ENCODE results near the gene WDR46. TPM values are rescaled to one million over a fixed set of nuclear protein-coding genes. Genes with fewer than 3 reads are reported as not detected.

The WDR46 gene
- polyA plus RNA-seq, 2 of the 4 experiments (the other 2 are of a cell fraction): 35.1 to 88.4 TPM

DNA sequence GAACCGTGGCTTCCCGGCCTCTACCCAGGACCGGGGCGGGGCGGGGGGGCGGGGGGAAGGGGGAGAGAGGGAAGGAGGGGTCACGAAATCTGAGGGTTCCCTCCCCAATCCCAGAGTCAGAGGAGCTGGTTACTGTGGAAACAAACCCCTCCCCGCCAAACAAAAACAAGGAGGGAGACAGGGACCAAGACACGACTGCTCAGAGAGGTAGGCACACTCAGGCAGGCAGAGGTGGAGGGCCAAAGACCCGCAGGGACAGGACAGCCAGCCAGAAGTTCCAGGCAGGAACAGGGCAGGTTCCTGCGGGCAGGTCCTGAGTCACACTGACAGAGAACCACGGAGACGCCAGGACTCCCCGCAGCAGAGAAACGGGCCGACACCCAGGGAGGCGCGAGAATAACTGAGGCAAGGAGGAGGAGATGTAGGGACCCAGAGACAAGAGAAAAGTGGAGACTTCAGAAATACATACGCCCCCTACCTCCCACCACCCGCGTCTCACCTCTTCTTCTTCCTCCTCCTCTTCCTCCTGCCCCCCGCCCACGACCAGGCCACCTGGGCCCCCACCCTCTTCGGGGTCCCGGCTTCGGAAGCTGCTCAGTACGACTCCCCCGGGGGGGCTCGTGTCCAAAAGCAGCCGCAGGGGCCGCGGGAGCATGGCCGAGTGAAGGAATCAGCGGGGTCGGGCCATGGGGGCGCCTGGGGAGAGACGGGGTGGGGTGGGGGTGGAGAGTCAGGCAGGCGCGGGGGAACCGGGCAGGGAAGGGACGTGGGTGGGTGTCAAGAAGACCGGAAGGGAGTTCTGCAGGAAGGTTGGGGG lies 9.1 kb upstream of the WDR46 start:
- TF ChIP-seq PHF8 (IDR thresholded peaks at IDR 0.05; ENCODE audit: borderline replicate concordance, low read depth) (no peak), CBX2 (IDR thresholded peaks at IDR 0.05; ENCODE audit: borderline replicate concordance, low read depth) (no peak)
- Histone ChIP-seq H3K4me3 (peak overlapping the region; percentile 53), H3K4me1 (peaks cover 4% of the 10 kb centered on the region; the same call in 1 of the 3 replicates), H3K9me3 (no peaks in the 10 kb centered on the region), H3K4me2 (peak overlapping the region; percentile 86), H3K27ac (peak overlapping the region; percentile 72 to 98)
- POLR2A ChIA-PET: interaction anchor here (0.7 to 1.6 kb wide), 5 partner anchors 9 to 27 kb away, joined by 3 to 20 read pairs (median 4); partner anchors contain the start of genes B3GALT4, PFDN6, RPS18 and VPS52
- no peak for FAIRE-seq
- DNase-seq (ENCODE audit: low read depth in 1 of 2, low spot score in 1 of 2): peak; percentile 76 to 81
- WGBS (ENCODE audit: missing lambda C conversion rate): 3% methylated on average over 16 of the region's 42 CpGs
- peak; percentile 54 to 75 for ATAC-seq
- CTCF ChIA-PET: interaction anchor here (1.3 to 3.8 kb wide), 4 partner anchors 9 to 17 kb away, joined by 3 to 40 read pairs (median 12); partner anchors contain the start of genes PFDN6, TAPBP and WDR46

GRCh38 chr6:33297406-33297955 lies 8.4 kb upstream of the WDR46 start:
- ATAC-seq: peak; percentile 2 to 6; a peak in 3 of 6 replicates
- WGBS (ENCODE audit: missing lambda C conversion rate): 64% methylated on average over 12 of the region's 16 CpGs
- ChIA-PET CTCF (interaction anchor here (0.6 to 3.1 kb wide), 4 partner anchors 8 to 414 kb away, joined by 3 to 12 read pairs (median 3); partner anchors contain the start of genes PFDN6 and WDR46), POLR2A (interaction anchor here (1.1 to 1.6 kb wide), 3 partner anchors 20 to 26 kb away, joined by 4 to 10 read pairs (median 4); partner anchors contain the start of genes B3GALT4, RPS18, VPS52 and ZBTB22)
- Histone ChIP-seq H3K4me1 (peaks cover 4% of the 10 kb centered on the region; the same call in 1 of the 3 replicates), H3K4me2 (peak overlapping the region; percentile 86), H3K4me3 (peak overlapping the region; percentile 53), H3K9me3 (no peaks in the 10 kb centered on the region), H3K27ac (peak overlapping the region; percentile 72 to 98; a peak in 5 of 6 replicates)
- no peak for FAIRE-seq
- TF ChIP-seq USF2 (IDR thresholded peaks at IDR 0.05): peak; percentile 69
- TF ChIP-seq JUNB (IDR thresholded peaks at IDR 0.05): no peak
- DNase-seq (ENCODE audit: low read depth in 1 of 2, low spot score in 1 of 2): no peak

- no peak for TF ChIP-seq SREBF2 (IDR thresholded peaks at IDR 0.05)
- peak; percentile 76 for TF ChIP-seq ZFP36 (IDR thresholded peaks at IDR 0.05; ENCODE audit: borderline replicate concordance, partially characterized antibody)
- 0 out of 2 replicates have a peak, but pooled peaks have one; percentile 32 for TF ChIP-seq KDM1A (IDR thresholded peaks at IDR 0.05; ENCODE audit: low read depth)
- H3K27ac ChIP-seq: peak overlapping the region in 1 of 2 experiments; percentile 98; a peak in 3 of 6 replicates
- CTCF ChIA-PET: interaction anchor here (0.6 to 3.1 kb wide), 6 partner anchors 8 to 414 kb away, joined by 3 to 12 read pairs (median 3); partner anchors contain the start of genes PFDN6, WDR46 and ZBTB22
- peak overlapping the region; percentile 86 for H3K4me2 ChIP-seq
- H3K9me3 ChIP-seq: no peaks in the 10 kb centered on the region
- FAIRE-seq (no peak), ATAC-seq (no peak), DNase-seq (ENCODE audit: low read depth in 1 of 2, low spot score in 1 of 2) (no peak)
- no peak overlapping the region for H3K4me3 ChIP-seq
- 87% methylated on average over 8 of the region's 12 CpGs for WGBS (ENCODE audit: missing lambda C conversion rate)
- POLR2A ChIA-PET: interaction anchor here (1.1 to 1.6 kb wide), 3 partner anchors 20 to 25 kb away, joined by 4 to 10 read pairs (median 4); partner anchors contain the start of genes B3GALT4, RPS18, VPS52 and ZBTB22
- peaks cover 4% of the 10 kb centered on the region; the same call in 1 of the 3 replicates for H3K4me1 ChIP-seq
Measured at GRCh38 chr6:33296797-33297405, 7.9 kb upstream of the WDR46 start.

DNA sequence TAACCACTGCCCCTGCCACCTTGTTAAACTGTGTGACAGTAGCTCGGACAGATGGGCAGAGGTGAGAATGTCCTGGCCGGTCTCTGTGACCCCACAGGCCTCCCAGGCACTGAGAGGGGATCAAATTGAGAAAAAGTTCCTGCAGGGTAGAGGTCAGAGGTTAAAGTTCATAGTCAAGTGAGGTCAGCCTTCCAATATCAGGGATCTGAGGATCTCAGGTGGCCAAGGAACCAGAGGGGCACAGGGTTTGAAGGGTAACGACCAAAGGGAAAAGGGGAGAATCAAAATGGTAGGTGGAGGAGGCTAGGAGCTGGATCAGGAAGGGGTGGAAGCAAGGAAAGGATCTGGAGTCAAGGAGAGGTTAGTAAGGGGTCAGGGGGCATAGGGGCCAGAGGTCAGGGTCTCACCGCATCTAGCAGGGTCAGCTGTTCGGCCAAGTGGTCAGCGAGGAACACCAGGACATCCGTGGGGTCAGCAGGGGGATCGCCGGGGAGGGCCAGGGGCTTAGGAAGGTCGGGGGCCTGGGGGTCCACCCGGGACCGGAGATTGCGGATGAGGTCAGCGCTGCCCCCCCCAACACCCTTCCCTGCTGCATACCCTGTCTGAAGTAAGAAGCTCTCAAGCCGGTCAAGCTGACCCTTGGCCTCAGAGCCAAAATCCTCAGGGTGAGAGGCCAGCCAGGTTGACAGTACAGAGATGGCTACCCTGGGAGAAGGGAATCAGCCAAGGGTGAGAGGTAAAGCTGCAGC lies 6.8 kb upstream of the WDR46 start:
- DNase-seq (ENCODE audit: low read depth in 1 of 2, low spot score in 1 of 2) (no peak), ATAC-seq (no peak), FAIRE-seq (no peak)
- ChIA-PET POLR2A (no interaction called here), CTCF (interaction anchor here (0.8 to 3.1 kb wide), 3 partner anchors 14 to 22 kb away, joined by 3 to 12 read pairs (median 4); partner anchors contain the start of gene ZBTB22)
- Histone ChIP-seq H3K27ac (no peak overlapping the region), H3K9me3 (no peaks in the 10 kb centered on the region), H3K4me1 (peaks cover 4% of the 10 kb centered on the region; the same call in 1 of the 3 replicates), H3K4me3 (no peak overlapping the region), H3K4me2 (no peak overlapping the region)
- WGBS (ENCODE audit: missing lambda C conversion rate): 84% methylated on average over 8 of the region's 15 CpGs
- TF ChIP-seq ZC3H11A (IDR thresholded peaks at IDR 0.05) (no peak), CHD2 (IDR thresholded peaks at IDR 0.05; ENCODE audit: low read length, partially characterized antibody) (no peak), MAZ (IDR thresholded peaks at IDR 0.05; ENCODE audit: borderline replicate concordance, low read depth, low read length) (no peak), E2F6 (IDR thresholded peaks at IDR 0.05; ENCODE audit: borderline replicate concordance, low read depth) (no peak), NFE2L2 (conservative IDR thresholded peaks at IDR 0.05; ENCODE audit: low read length) (no peak), CBX8 (IDR thresholded peaks at IDR 0.05) (no peak), CHD4 (IDR thresholded peaks at IDR 0.05; ENCODE audit: borderline replicate concordance) (no peak), EHMT2 (IDR thresholded peaks at IDR 0.05; ENCODE audit: low read depth) (no peak), ZSCAN20 (CRISPR knock-in tag; IDR thresholded peaks at IDR 0.05) (no peak), EP300 (IDR thresholded peaks at IDR 0.05) (no peak), USF2 (IDR thresholded peaks at IDR 0.05) (no peak), NPAS2 (CRISPR knock-in tag; IDR thresholded peaks at IDR 0.05; ENCODE audit: borderline replicate concordance) (no peak), KDM5A (IDR thresholded peaks at IDR 0.05) (no peak)
- TF ChIP-seq, protein P1, sequence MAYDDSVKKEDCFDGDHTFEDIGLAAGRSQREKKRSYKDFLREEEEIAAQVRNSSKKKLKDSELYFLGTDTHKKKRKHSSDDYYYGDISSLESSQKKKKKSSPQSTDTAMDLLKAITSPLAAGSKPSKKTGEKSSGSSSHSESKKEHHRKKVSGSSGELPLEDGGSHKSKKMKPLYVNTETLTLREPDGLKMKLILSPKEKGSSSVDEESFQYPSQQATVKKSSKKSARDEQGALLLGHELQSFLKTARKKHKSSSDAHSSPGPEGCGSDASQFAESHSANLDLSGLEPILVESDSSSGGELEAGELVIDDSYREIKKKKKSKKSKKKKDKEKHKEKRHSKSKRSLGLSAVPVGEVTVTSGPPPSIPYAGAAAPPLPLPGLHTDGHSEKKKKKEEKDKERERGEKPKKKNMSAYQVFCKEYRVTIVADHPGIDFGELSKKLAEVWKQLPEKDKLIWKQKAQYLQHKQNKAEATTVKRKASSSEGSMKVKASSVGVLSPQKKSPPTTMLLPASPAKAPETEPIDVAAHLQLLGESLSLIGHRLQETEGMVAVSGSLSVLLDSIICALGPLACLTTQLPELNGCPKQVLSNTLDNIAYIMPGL (CRISPR knock-in tag; IDR thresholded peaks at IDR 0.05; ENCODE audit: borderline replicate concordance): no peak

Measured in A549 (cell line).